Limb (tissue), 2 donors: ENCODE measurements around the gene GALNT10.
A peak's percentile ranks its signal among the peaks of the same experiment; 100 is the strongest.
"Not testable (repeated sequence)": the region's sequence is repeated elsewhere in the genome, so short reads cannot be mapped to it uniquely, and the experiment has no call there.

Experiments
- DNase-seq, 2 donors: peaks; one replicate each; pipeline ENCODE4 v3.0.0-alpha.2; 2016; ENCODE audit errors: extremely low spot score in 2 of 2

The GALNT10 gene

GRCh38 chr5:154190595-154191304, at the start of gene GALNT10:
TSS of gene GALNT10 (plus strand) at chr5:154190733. CDS start at chr5:154190867, 134 bp downstream.
- DNase-seq = peak in 1 of 2 donors; percentile 74

GRCh38 chr5:154141745-154142221, 48.8 kb upstream of the GALNT10 start:
- no peak for DNase-seq

- no peak for DNase-seq
Observed at GRCh38 chr5:154143211-154143641, 47.3 kb upstream of the GALNT10 start.

- no peak for DNase-seq
Observed at GRCh38 chr5:154145268-154145667, 45.3 kb upstream of the GALNT10 start.

GRCh38 chr5:154146409-154146808, 44.1 kb upstream of the GALNT10 start:
- no peak for DNase-seq

- no peak for DNase-seq
Observed at GRCh38 chr5:154147666-154148065, 42.9 kb upstream of the GALNT10 start.

GRCh38 chr5:154150471-154150870, 40.1 kb upstream of the GALNT10 start:
- not testable (repeated sequence) for DNase-seq

GRCh38 chr5:154157483-154158378, 32.8 kb upstream of the GALNT10 start:
- no peak for DNase-seq

- DNase-seq = no peak
Observed at GRCh38 chr5:154158379-154158737, 32.2 kb upstream of the GALNT10 start.

- DNase-seq = no peak
Observed at GRCh38 chr5:154159343-154159742, 31.2 kb upstream of the GALNT10 start.

- DNase-seq = peak; percentile 59 to 86
Observed at GRCh38 chr5:154162539-154163151, 27.9 kb upstream of the GALNT10 start.

- peak in 1 of 2 donors; percentile 38 for DNase-seq
Observed at GRCh38 chr5:154163327-154164248, 26.9 kb upstream of the GALNT10 start.

- no peak for DNase-seq
Observed at GRCh38 chr5:154164249-154164581, 26.3 kb upstream of the GALNT10 start.

- peak in 1 of 2 donors; percentile 51 for DNase-seq
Observed at GRCh38 chr5:154165886-154166285, 24.6 kb upstream of the GALNT10 start.

- DNase-seq = no peak
Observed at GRCh38 chr5:154166901-154167791, 23.4 kb upstream of the GALNT10 start.

- no peak for DNase-seq
Observed at GRCh38 chr5:154168395-154168794, 22.1 kb upstream of the GALNT10 start.

- no peak for DNase-seq
Observed at GRCh38 chr5:154172785-154173184, 17.7 kb upstream of the GALNT10 start.

- DNase-seq = no peak
Observed at GRCh38 chr5:154174091-154174490, 16.4 kb upstream of the GALNT10 start.

- peak in 1 of 2 donors; percentile 56 for DNase-seq
Observed at GRCh38 chr5:154176181-154176580, 14.4 kb upstream of the GALNT10 start.

GRCh38 chr5:154178661-154179060, 11.9 kb upstream of the GALNT10 start:
- no peak for DNase-seq
